ENCODE results near the gene PYROXD2. TPM values are rescaled to one million over a fixed set of nuclear protein-coding genes. Genes with fewer than 3 reads are reported as not detected.

PYROXD2 gene
- total and polyA plus RNA-seq, 2 of the 8 experiments (the other 6 are each of a cell fraction or from before 2014, with no cell fraction given) = 3.2 to 5.4 TPM

DNA sequence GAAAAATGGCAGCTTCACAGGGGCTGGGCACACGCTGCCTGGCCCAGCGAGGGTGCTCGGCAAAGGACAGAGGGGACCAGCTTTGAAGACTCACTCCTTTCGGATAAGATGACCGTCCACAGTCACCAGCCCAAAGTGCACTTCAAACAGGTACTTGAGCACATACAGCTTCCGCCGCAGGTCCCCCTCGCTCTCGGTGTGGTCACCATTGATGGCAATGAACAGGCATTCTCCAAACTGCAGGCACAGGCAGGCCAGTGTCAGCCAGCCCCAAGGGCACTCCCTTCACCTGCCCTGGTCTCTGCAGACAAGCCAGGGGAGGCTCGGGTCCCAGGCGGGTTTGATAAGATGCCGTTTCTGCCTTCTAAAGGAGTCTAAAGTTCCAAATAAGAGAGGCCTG is 20.2 kb upstream of the PYROXD2 start (continued):
- TF ChIP-seq TCF12 (IDR thresholded peaks at IDR 0.05; ENCODE audit: low read depth, low read length) (no peak), SP4 (IDR thresholded peaks at IDR 0.05; ENCODE audit: low read length) (no peak)

All from H1 (cell line).